Measurements from ENCODE around the gene HDX.

Gene HDX

DNA sequence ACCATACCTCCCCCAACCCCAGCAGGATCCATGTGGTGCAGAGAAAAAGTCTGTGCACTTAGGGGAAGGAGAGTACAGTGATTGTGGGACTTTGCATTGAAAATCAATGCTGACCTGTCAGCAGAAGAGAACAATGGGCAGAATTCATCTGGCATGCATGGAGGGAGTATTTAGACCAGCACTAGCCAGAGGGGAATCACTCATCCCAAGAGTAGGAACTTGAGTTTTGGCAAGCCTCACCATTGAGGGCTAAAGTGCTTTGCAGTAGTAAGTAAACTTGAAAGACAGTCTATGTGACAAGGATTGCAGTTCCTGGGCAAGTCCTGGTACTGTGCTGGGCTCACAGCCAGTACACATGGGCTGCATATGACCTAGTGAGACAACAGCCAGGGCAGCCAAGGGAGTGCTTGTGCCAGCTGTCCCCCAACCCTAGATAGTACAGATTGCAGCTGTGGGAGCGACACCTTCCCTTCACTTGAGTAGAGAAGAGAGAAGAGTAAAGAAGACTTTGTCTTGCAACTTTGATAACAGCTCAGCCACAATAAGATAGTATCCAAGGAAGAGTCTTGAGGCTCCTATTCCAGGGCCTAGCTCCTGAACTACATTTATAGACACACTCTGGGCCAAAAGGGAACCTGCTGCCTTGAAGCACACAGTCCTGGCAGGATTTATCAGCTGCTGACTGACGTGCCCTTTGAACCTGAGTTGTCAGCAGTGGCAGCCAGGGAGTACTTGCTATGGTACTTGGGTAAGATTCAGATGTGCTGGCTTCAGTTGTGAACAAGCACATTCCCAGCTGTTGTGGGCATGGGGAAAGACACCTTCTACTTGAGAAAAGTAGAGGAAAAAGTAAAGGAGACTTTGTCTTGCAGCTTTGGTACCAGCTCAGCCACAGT, 48.7 kb downstream of the HDX start:
- POLR2A ChIA-PET, result no interaction called here

DNA sequence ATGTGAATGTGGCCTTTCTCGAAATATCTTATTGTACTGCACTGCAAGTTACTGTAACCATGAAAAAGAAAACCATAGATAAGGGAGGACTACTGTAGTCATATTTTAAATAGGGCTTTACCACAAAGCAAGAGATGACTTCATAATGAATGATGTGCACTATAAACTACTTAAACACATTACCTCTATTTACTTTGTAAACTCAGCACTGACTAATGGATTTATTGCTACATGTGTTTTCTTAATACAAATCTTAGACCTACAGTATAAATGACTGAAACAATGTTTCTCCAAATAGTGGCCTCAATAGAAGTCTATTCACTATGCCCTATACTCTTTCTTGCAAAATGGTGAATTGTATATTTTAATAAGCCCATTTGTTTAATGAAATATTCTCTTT, 61.1 kb downstream of the HDX start:
- Histone ChIP-seq H3K9me3 (ENCODE audit: control insufficient read depth, insufficient read depth, low read depth, low read length) (peaks cover 7% of the 10 kb centered on the region), H3K27ac (ENCODE audit: extremely low read depth, low read depth, low read length) (no peak overlapping the region), H3K4me1 (ENCODE audit: control insufficient read depth, insufficient read depth, low read length) (no peaks in the 10 kb centered on the region), H3K36me3 (ENCODE audit: control insufficient read depth in 2 of 2, insufficient read depth in 1 of 2, low read length in 2 of 2) (no peaks in the 10 kb centered on the region; a peak in 1 of 3 replicates), H3K4me3 (ENCODE audit: low read depth, low read length) (no peak overlapping the region)
- POLR2A ChIA-PET, result no interaction called here
- TF ChIP-seq INSM2 (tag by site-specific recombination; IDR thresholded peaks at IDR 0.05), result no peak
- TF ChIP-seq, protein P1, sequence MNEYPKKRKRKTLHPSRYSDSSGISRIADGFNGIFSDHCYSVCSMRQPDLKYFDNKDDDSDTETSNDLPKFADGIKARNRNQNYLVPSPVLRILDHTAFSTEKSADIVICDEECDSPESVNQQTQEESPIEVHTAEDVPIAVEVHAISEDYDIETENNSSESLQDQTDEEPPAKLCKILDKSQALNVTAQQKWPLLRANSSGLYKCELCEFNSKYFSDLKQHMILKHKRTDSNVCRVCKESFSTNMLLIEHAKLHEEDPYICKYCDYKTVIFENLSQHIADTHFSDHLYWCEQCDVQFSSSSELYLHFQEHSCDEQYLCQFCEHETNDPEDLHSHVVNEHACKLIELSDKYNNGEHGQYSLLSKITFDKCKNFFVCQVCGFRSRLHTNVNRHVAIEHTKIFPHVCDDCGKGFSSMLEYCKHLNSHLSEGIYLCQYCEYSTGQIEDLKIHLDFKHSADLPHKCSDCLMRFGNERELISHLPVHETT (tag by site-specific recombination; IDR thresholded peaks at IDR 0.05), result no peak
- no peak for TF ChIP-seq TRIM28 (IDR thresholded peaks at IDR 0.05; ENCODE audit: borderline replicate concordance, low read length)
- no peak for TF ChIP-seq ZNF391 (tag by site-specific recombination; IDR thresholded peaks at IDR 0.05; ENCODE audit: borderline replicate concordance, low read depth)
- TF ChIP-seq FEZF1 (tag by site-specific recombination; IDR thresholded peaks at IDR 0.05), result no peak
- CTCF ChIA-PET, result no interaction called here

More for the DNA sequence above, 48.7 kb downstream of the HDX start:
- Histone ChIP-seq H3K27ac (ENCODE audit: extremely low read depth, low read depth, low read length) (no peak overlapping the region), H3K4me3 (ENCODE audit: low read depth, low read length) (no peak overlapping the region), H3K36me3 (ENCODE audit: control insufficient read depth in 2 of 2, insufficient read depth in 1 of 2, low read length in 2 of 2) (no peaks in the 10 kb centered on the region; a peak in 1 of 3 replicates), H3K9me3 (ENCODE audit: control insufficient read depth, insufficient read depth, low read depth, low read length) (no peaks in the 10 kb centered on the region; the same call in none of the 2 replicates), H3K4me1 (ENCODE audit: control insufficient read depth, insufficient read depth, low read length) (no peaks in the 10 kb centered on the region)
- TF ChIP-seq ZNF843 (tag by site-specific recombination; IDR thresholded peaks at IDR 0.05) (no peak), ZNF791 (tag by site-specific recombination; IDR thresholded peaks at IDR 0.05) (no peak), BCL11A (tag by site-specific recombination; IDR thresholded peaks at IDR 0.05; ENCODE audit: low read depth) (no peak), GFI1B (tag by site-specific recombination; IDR thresholded peaks at IDR 0.05) (no peak), ZNF707 (tag by site-specific recombination; IDR thresholded peaks at IDR 0.05) (no peak), ZNF548 (tag by site-specific recombination; IDR thresholded peaks at IDR 0.05) (no peak), RBAK (tag by site-specific recombination; IDR thresholded peaks at IDR 0.05) (no peak), ZSCAN23 (tag by site-specific recombination; IDR thresholded peaks at IDR 0.05) (no peak), ZNF785 (tag by site-specific recombination; IDR thresholded peaks at IDR 0.05) (no peak), ZNF473 (tag by site-specific recombination; IDR thresholded peaks at IDR 0.05) (no peak), ZFP41 (tag by site-specific recombination; IDR thresholded peaks at IDR 0.05; ENCODE audit: borderline replicate concordance) (no peak)
- TF ChIP-seq, protein P2, sequence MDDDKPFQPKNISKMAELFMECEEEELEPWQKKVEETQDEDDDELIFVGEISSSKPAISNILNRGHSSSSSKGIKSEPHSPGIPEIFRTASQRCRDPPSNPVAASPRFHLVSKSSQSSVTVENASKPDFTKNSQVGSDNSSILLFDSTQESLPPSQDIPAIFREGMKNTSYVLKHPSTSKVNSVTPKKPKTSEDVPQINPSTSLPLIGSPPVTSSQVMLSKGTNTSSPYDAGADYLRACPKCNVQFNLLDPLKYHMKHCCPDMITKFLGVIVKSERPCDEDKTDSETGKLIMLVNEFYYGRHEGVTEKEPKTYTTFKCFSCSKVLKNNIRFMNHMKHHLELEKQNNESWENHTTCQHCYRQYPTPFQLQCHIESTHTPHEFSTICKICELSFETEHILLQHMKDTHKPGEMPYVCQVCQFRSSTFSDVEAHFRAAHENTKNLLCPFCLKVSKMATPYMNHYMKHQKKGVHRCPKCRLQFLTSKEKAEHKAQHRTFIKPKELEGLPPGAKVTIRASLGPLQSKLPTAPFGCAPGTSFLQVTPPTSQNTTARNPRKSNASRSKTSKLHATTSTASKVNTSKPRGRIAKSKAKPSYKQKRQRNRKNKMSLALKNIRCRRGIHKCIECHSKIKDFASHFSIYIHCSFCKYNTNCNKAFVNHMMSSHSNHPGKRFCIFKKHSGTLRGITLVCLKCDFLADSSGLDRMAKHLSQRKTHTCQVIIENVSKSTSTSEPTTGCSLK (tag by site-specific recombination; IDR thresholded peaks at IDR 0.05), result no peak
- CTCF ChIA-PET, result no interaction called here
